ENCODE results near the gene SIGLEC9. TPM values are rescaled to one million over a fixed set of nuclear protein-coding genes. Genes with fewer than 3 reads are reported as not detected.

SIGLEC9 gene
- total RNA-seq, 4 donors from 2014 or later, result 0.62 to 9.2 (median 4.0) TPM

DNA sequence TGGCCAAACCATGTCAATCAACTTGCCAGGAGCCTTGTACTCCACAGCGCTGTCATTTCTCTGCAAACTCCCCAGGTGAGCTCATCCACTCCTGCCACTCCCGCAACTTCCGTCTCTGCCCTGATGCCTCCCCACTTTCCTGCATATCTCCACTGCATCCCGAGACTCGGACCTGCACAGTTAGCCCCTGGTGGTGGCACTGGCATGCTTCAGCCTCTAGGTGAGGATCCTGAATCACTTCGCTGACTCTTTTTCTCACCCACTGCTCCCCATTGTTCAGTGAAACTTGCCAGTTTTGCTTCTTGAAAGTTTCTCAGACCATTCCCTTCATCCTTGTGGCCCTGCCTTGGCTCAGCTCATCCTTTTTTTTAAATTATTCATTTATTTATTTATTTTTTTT, 13.1 kb upstream of the SIGLEC9 start:
- peaks cover 30% of the 10 kb centered on the region for H3K27me3 ChIP-seq
- H3K4me1 ChIP-seq, result peaks cover 0 to 18% (median 10%) of the 10 kb centered on the region in 3 donors
- H3K9me3 ChIP-seq, result no peaks in the 10 kb centered on the region
- no peak for ATAC-seq
- no peak overlapping the region for H3K27ac ChIP-seq
- H3K4me3 ChIP-seq, result no peak overlapping the region
- H3K36me3 ChIP-seq, result no peaks in the 10 kb centered on the region
- TF ChIP-seq, protein P1, sequence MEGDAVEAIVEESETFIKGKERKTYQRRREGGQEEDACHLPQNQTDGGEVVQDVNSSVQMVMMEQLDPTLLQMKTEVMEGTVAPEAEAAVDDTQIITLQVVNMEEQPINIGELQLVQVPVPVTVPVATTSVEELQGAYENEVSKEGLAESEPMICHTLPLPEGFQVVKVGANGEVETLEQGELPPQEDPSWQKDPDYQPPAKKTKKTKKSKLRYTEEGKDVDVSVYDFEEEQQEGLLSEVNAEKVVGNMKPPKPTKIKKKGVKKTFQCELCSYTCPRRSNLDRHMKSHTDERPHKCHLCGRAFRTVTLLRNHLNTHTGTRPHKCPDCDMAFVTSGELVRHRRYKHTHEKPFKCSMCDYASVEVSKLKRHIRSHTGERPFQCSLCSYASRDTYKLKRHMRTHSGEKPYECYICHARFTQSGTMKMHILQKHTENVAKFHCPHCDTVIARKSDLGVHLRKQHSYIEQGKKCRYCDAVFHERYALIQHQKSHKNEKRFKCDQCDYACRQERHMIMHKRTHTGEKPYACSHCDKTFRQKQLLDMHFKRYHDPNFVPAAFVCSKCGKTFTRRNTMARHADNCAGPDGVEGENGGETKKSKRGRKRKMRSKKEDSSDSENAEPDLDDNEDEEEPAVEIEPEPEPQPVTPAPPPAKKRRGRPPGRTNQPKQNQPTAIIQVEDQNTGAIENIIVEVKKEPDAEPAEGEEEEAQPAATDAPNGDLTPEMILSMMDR (IDR thresholded peaks at IDR 0.05), result no peak
- WGBS, 2 donors (ENCODE audit: low coverage in 1 of 2), result 6 to 24% methylated on average over 2 to 6 of the region's 6 CpGs

DNA sequence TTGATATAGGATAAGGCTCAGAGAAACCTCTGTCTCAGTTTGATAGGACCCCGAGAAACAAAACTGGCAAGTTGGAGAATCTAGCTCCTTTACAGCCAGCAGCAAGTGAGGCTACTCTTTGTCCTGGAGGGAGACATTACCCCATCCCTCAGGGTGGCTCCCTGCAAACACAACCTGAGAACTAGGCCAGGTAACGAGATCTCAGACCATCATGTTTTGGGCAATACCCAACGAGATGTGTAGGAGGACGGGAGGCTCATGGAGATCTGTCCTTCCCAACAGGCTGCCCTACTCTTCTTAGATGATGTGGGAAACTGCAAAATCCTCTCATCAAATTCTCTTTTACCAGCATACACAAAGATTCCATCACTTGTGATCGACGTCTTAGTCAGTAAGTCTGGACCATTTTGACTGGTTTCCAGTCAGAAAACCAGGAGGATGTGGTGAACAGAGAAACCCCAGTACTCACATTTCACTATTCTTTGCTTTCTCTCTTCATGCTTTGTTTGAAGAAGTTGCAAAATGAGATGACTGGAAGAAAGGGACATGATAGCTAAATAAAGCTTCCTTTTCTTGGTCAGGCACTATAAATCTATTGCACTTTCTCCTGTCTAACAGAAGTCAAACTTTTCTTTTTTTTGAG, 10.5 kb upstream of the SIGLEC9 start:
- WGBS, 2 donors (ENCODE audit: low coverage in 1 of 2), result 61 to 67% methylated on average over 3 to 5 of the region's 6 CpGs
- Histone ChIP-seq H3K9me3 (no peaks in the 10 kb centered on the region), H3K27ac (no peak overlapping the region), H3K36me3 (no peaks in the 10 kb centered on the region), H3K4me3 (no peak overlapping the region), H3K4me1 (no peaks in the 10 kb centered on the region), H3K27me3 (peaks cover 46% of the 10 kb centered on the region)
- ATAC-seq, result no peak
- TF ChIP-seq POLR2AphosphoS5 (IDR thresholded peaks at IDR 0.05) (no peak), POLR2A (IDR thresholded peaks at IDR 0.05) (no peak), EP300 (IDR thresholded peaks at IDR 0.05) (no peak)
- TF ChIP-seq, protein P1 (IDR thresholded peaks at IDR 0.05), result no peak

DNA sequence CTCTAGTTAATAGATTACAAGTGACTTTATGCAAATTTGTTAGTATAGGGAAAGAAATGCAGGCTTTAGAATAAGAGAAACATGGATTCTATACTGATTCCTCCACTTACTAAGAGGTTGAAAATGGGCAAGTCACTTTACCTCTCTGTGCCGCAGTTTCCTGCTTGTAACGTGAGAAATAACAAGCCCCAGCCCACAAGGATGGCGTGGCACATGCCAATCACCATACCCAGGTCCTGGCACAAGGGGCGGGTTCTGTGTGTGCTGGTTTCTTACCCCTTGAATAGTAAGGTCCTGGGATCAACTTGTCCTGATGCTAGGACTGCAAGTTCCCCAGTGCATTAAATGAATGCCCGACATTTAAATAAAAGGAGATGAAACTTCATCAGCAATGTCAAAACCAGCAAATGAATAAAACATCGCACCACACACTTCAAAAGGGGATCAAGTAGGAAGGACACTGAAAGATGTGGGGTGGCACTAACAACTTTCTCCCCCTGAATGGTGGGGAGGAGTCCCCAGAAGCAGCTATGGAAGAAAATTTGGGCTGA, 7.9 kb upstream of the SIGLEC9 start:
- 71 to 73% methylated on average over 5 to 6 of the region's 6 CpGs for WGBS, 2 donors (ENCODE audit: low coverage in 1 of 2)
- ATAC-seq, result no peak
- H3K27me3 ChIP-seq, result peaks cover 46% of the 10 kb centered on the region

DNA sequence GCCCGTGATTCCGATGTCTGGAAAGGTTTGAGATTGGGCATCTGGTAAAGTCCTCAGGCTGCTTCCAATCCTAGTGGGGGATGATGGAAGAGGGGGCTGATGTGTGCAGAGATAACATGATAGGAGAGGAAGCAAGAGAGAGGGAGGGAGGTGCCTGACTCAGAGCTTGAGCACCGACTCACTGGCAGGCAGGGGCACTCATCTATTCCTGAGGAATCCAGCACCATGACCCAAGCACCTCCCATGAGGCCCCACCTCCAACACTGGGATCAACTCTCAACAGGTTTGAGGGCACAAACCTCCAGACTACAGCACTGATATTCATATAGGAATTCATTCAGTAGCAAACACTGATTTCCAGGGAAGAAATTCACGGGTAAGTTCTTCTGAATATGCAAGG, 5.6 kb upstream of the SIGLEC9 start:
- 49 to 53% methylated on average over 4 of the region's 4 CpGs for WGBS, 2 donors (ENCODE audit: low coverage in 1 of 2)
- TF ChIP-seq EP300 (IDR thresholded peaks at IDR 0.05), result no peak
- TF ChIP-seq POLR2A (IDR thresholded peaks at IDR 0.05), result no peak
- TF ChIP-seq POLR2AphosphoS5 (IDR thresholded peaks at IDR 0.05), result no peak
- TF ChIP-seq, protein P1 (IDR thresholded peaks at IDR 0.05), result no peak
- Histone ChIP-seq H3K27ac (no peak overlapping the region), H3K36me3 (no peaks in the 10 kb centered on the region), H3K27me3 (peaks cover 52% of the 10 kb centered on the region), H3K4me3 (no peak overlapping the region), H3K4me1 (no peaks in the 10 kb centered on the region), H3K9me3 (no peaks in the 10 kb centered on the region)
- no peak for ATAC-seq

More for the DNA sequence above, 7.9 kb upstream of the SIGLEC9 start:
- no peak overlapping the region for H3K4me3 ChIP-seq
- TF ChIP-seq POLR2A (IDR thresholded peaks at IDR 0.05) (no peak), POLR2AphosphoS5 (IDR thresholded peaks at IDR 0.05) (no peak), EP300 (IDR thresholded peaks at IDR 0.05) (no peak)
- TF ChIP-seq, protein P1 (IDR thresholded peaks at IDR 0.05), result no peak
- no peaks in the 10 kb centered on the region for H3K4me1 ChIP-seq
- no peaks in the 10 kb centered on the region for H3K9me3 ChIP-seq
- H3K27ac ChIP-seq, result no peak overlapping the region
- no peaks in the 10 kb centered on the region for H3K36me3 ChIP-seq

DNA sequence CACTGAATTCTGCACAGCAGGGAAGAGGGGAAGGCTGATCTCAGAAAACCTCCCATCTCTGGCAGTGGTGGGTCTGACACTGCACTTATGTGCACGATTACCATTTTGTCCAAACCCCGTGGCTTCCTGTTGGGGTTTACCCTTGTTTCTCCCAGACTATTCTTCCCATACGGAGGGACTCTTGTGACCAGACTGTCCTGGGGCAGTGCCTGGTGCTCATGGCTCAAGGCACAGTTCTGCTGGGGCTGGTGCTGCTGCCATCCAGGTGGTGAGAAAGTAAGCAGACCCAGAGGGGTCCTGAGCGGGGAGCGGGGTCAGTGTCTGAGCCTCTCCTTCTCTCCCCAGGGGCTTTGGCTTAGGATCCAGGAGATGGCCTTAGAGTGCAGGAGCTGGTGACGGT, 5.1 kb upstream of the SIGLEC9 start:
- peaks cover 52% of the 10 kb centered on the region for H3K27me3 ChIP-seq
- 35 to 100% methylated on average over 2 to 3 of the region's 6 CpGs for WGBS, 2 donors (ENCODE audit: low coverage in 1 of 2)
- no peaks in the 10 kb centered on the region for H3K4me1 ChIP-seq
- no peak for ATAC-seq
- no peaks in the 10 kb centered on the region for H3K36me3 ChIP-seq
- H3K9me3 ChIP-seq, result no peaks in the 10 kb centered on the region
- no peak overlapping the region for H3K4me3 ChIP-seq
- TF ChIP-seq, protein P1 (IDR thresholded peaks at IDR 0.05), result no peak
- TF ChIP-seq POLR2AphosphoS5 (IDR thresholded peaks at IDR 0.05) (no peak), EP300 (IDR thresholded peaks at IDR 0.05) (no peak), POLR2A (IDR thresholded peaks at IDR 0.05) (no peak)
- no peak overlapping the region for H3K27ac ChIP-seq

All from gastroesophageal sphincter (tissue), 4 donors.